H9 (cell line): ENCODE measurements around the gene IGLL1. TPM values are rescaled to one million over a fixed set of nuclear protein-coding genes. Genes with fewer than 3 reads are reported as not detected.

Source experiments
- DNase-seq: peaks from one replicate; pipeline ENCODE4 v3.0.0-alpha.2; 2017
- H2AFZ ChIP-seq: one replicate; pipeline ENCODE4 v1.6.1; 2013; ENCODE audit warnings: mild to moderate bottlenecking, low read length, control low read depth, moderate library complexity
- H2AK5ac ChIP-seq: 2 replicates; pipeline ENCODE4 v1.6.1; 2013; ENCODE audit warnings: low read length, control low read depth, mixed read lengths; ENCODE audit not compliant: insufficient read length
- H2BK120ac ChIP-seq: one replicate; pipeline ENCODE4 v1.6.1; 2013; ENCODE audit warnings: low read depth, mild to moderate bottlenecking, low read length, control low read depth, inconsistent platforms; ENCODE audit not compliant: poor library complexity, severe bottlenecking
- H2BK12ac ChIP-seq: 2 replicates; pipeline ENCODE4 v1.6.1; 2013; ENCODE audit warnings: low read length, control low read depth, mixed read lengths, low read depth; ENCODE audit not compliant: insufficient read length
- H2BK15ac ChIP-seq: 2 replicates; pipeline ENCODE4 v1.6.1; 2013; ENCODE audit warnings: low read depth, low read length, control low read depth
- H2BK20ac ChIP-seq: one replicate; pipeline ENCODE4 v1.6.1; 2013; ENCODE audit warnings: low read depth, mild to moderate bottlenecking, low read length, control low read depth, inconsistent platforms; ENCODE audit not compliant: poor library complexity, severe bottlenecking
- H2BK5ac ChIP-seq: 2 replicates; pipeline ENCODE4 v1.6.1; 2013; ENCODE audit warnings: low read length, control low read depth, mixed read lengths; ENCODE audit not compliant: insufficient read length
- H3K14ac ChIP-seq: 2 replicates; pipeline ENCODE4 v1.6.1; 2013; ENCODE audit warnings: low read length, control low read depth; ENCODE audit not compliant: insufficient read depth
- H3K18ac ChIP-seq: 2 replicates; pipeline ENCODE4 v1.6.1; 2013; ENCODE audit warnings: low read depth, mild to moderate bottlenecking, mixed read lengths, low read length, control low read depth; ENCODE audit not compliant: insufficient read length
- H3K23ac ChIP-seq: 2 replicates; pipeline ENCODE4 v1.6.1; 2013; ENCODE audit warnings: low read length, control low read depth, mixed read lengths, low read depth; ENCODE audit not compliant: insufficient read length
- H3K23me2 ChIP-seq: 2 replicates; pipeline ENCODE4 v1.6.1; 2013; ENCODE audit warnings: low read depth, mild to moderate bottlenecking, mixed read lengths, low read length, control low read depth; ENCODE audit not compliant: insufficient read length, poor library complexity, severe bottlenecking
- H3K27ac ChIP-seq: 2 replicates; pipeline ENCODE4 v1.5.1; 2013; ENCODE audit warnings: low read length, control low read depth, mixed read lengths, low read depth; ENCODE audit not compliant: insufficient read length
- H3K27me3 ChIP-seq: 2 replicates; pipeline ENCODE4 v1.6.1; 2013; ENCODE audit warnings: low read length, control low read depth, inconsistent platforms; ENCODE audit not compliant: insufficient read depth
- H3K4ac ChIP-seq: 2 replicates; pipeline ENCODE4 v1.6.1; 2013; ENCODE audit warnings: low read depth, mild to moderate bottlenecking, control low read depth, inconsistent platforms, low read length, moderate library complexity
- H3K4me1 ChIP-seq: 2 replicates; pipeline ENCODE4 v1.6.1; 2013; ENCODE audit warnings: low read length, control low read depth, inconsistent platforms; ENCODE audit not compliant: insufficient read depth
- H3K4me2 ChIP-seq: 2 replicates; pipeline ENCODE4 v1.6.1; 2013; ENCODE audit warnings: low read length, control low read depth, mixed read lengths; ENCODE audit not compliant: insufficient read length, insufficient read depth
- H3K56ac ChIP-seq: 2 replicates; pipeline ENCODE4 v1.6.1; 2013; ENCODE audit warnings: low read depth, mild to moderate bottlenecking, mixed read lengths, low read length, control low read depth; ENCODE audit not compliant: insufficient read length
- H3K79me1 ChIP-seq: 2 replicates; pipeline ENCODE4 v1.6.1; 2013; ENCODE audit warnings: low read depth, mild to moderate bottlenecking, moderate library complexity, low read length, control low read depth, inconsistent platforms; ENCODE audit not compliant: insufficient read depth, poor library complexity, severe bottlenecking
- H3K79me2 ChIP-seq: 2 replicates; pipeline ENCODE4 v1.6.1; 2013; ENCODE audit warnings: low read length, control low read depth, inconsistent platforms; ENCODE audit not compliant: insufficient read depth
- H3K9ac ChIP-seq: 2 replicates; pipeline ENCODE4 v1.6.1; 2013; ENCODE audit warnings: low read length, control low read depth, mixed read lengths; ENCODE audit not compliant: insufficient read length; ENCODE audit errors: extremely low read depth
- H3K9me3 ChIP-seq: one replicate; pipeline ENCODE4 v1.6.1; 2013; ENCODE audit warnings: low read depth, low read length, inconsistent platforms; ENCODE audit not compliant: control insufficient read depth
- H3T11ph ChIP-seq: one replicate; pipeline ENCODE4 v1.6.1; 2013; ENCODE audit warnings: mild to moderate bottlenecking, low read length, control low read depth, inconsistent platforms
- H4K20me1 ChIP-seq: one replicate; pipeline ENCODE4 v1.6.1; 2013; ENCODE audit not compliant: control insufficient read depth, insufficient read length, insufficient read depth
- H4K5ac ChIP-seq: 2 replicates; pipeline ENCODE4 v1.6.1; 2013; ENCODE audit warnings: low read depth, mild to moderate bottlenecking, mixed read lengths, low read length, control low read depth; ENCODE audit not compliant: insufficient read length
- H4K8ac ChIP-seq: replicated peaks from 2 replicates; pipeline ENCODE4 v1.6.1; 2013; ENCODE audit warnings: low read length, control low read depth, mixed read lengths, low read depth; ENCODE audit not compliant: insufficient read length
- H4K91ac ChIP-seq: 2 replicates; pipeline ENCODE4 v1.6.1; 2013; ENCODE audit warnings: low read depth, mild to moderate bottlenecking, moderate library complexity, mixed read lengths, low read length, control low read depth; ENCODE audit not compliant: insufficient read length
- H3K27ac Mint-ChIP-seq, 3 experiments: 2 replicates in 2 of 3; 3 replicates in 1 of 3; pipeline ENCODE4 v1.8.0; 2020 to 2021; ENCODE audit warnings: mixed read lengths in 3 of 3, mild to moderate bottlenecking in 1 of 3, moderate library complexity in 1 of 3
- H3K27me3 Mint-ChIP-seq: 2 replicates; pipeline ENCODE4 v1.8.0; 2021; ENCODE audit warnings: low read depth, mild to moderate bottlenecking, moderate library complexity, mixed read lengths
- H3K36me3 Mint-ChIP-seq, 3 experiments: 2 replicates in 2 of 3; 3 replicates in 1 of 3; pipeline ENCODE4 v1.8.0; 2020 to 2021; ENCODE audit warnings: low read depth in 3 of 3, mixed read lengths in 3 of 3; ENCODE audit not compliant: insufficient read depth in 1 of 3
- H3K4me1 Mint-ChIP-seq, 2 experiments: 2 replicates each; pipeline ENCODE4 v1.8.0; 2020; ENCODE audit warnings: mixed read lengths in 2 of 2
- H3K4me3 Mint-ChIP-seq, 2 experiments: 2 replicates in 1 of 2; 3 replicates in 1 of 2; pipeline ENCODE4 v1.8.0; 2020 to 2021; ENCODE audit warnings: mild to moderate bottlenecking in 2 of 2, mixed read lengths in 2 of 2, moderate library complexity in 1 of 2
- H3K9me3 Mint-ChIP-seq, 2 experiments: 2 replicates in 1 of 2; 3 replicates in 1 of 2; pipeline ENCODE4 v1.8.0; 2020; ENCODE audit warnings: mild to moderate bottlenecking in 2 of 2, mixed read lengths in 2 of 2, moderate library complexity in 1 of 2
- WGBS: extraction: QIAGEN DNeasy Blood & Tissue Kit; methylation state at CpG from one replicate; pipeline ENCODE4 v1.1.7; 2013; ENCODE audit warnings: missing lambda C conversion rate, low lambda C conversion rate, mixed read lengths; ENCODE audit not compliant: insufficient read length; ENCODE audit errors: extremely low coverage; 5-methylcytosine and 5-hydroxymethylcytosine counted together
- total RNA-seq: library from RNA; stranded (reverse); gene quantifications from 2 replicates; pipeline ENCODE4 v1.2.1, GENCODE V29; 2021
- TF ChIP-seq, protein P1 (sequence below): fragments of 200-600 bp; sonication (generic); conservative IDR thresholded peaks from 3 replicates; pipeline ENCODE4 v1.8.0; 2021; ENCODE audit warnings: antibody characterized with exemption, mild to moderate bottlenecking

The IGLL1 gene
- total RNA-seq, 1 experiment from 2014 or later, result not detected

DNA sequence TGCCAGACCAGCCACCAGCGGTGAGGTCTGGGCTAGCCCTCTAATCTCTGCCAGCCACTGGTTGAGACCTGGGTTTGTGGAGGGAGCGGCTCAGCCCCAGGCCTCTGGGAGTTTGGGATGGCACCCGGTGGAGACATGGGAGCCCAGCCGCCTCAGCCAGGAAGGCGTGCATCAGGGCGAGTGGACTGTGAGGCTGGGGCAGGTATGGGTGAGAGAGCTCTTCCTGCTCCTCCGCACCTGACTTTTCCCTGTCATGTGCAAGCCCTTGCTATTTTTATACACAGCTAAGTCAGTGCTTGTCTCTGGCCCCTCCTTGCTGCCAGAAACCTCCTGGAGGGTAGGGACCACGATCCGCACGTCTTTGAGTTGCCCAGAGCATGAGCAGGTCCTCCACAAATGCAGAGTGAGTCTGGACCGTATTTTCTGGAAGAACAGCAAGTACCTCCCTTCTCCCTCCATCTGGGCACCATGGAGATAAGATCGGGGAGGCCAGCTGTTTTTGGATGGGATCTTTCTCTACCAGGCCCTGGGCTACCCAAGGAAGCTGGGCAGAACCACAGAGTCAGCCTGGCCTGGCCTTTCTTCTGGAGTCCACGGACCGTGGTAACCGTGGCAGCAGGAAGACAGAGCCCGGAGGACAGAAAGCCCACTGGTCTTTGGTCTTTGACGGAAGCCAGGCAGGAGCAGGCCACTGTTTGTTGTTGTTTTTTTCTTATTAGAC lies 53.3 kb downstream of the IGLL1 start:
- no peak overlapping the region for H2AFZ ChIP-seq
- H3K4me2 ChIP-seq, result no peak overlapping the region
- no peak overlapping the region for H2BK120ac ChIP-seq
- no peak overlapping the region for H3K27ac Mint-ChIP-seq
- no peak overlapping the region for H3K9ac ChIP-seq
- DNase-seq, result no peak
- H3K79me1 ChIP-seq, result no peaks in the 10 kb centered on the region
- H3K79me2 ChIP-seq, result no peaks in the 10 kb centered on the region
- no peak overlapping the region for H2AK5ac ChIP-seq
- H3K27me3 ChIP-seq, result peaks cover 3% of the 10 kb centered on the region; the same call in 1 of the 2 replicates
- H3K56ac ChIP-seq, result no peak overlapping the region
- H3K23ac ChIP-seq, result no peak overlapping the region
- WGBS, result no CpG with 5 or more reads among the region's 17 CpGs
- H3K36me3 Mint-ChIP-seq, result no peaks in the 10 kb centered on the region
- no peaks in the 10 kb centered on the region for H3K23me2 ChIP-seq
- TF ChIP-seq, protein P1, sequence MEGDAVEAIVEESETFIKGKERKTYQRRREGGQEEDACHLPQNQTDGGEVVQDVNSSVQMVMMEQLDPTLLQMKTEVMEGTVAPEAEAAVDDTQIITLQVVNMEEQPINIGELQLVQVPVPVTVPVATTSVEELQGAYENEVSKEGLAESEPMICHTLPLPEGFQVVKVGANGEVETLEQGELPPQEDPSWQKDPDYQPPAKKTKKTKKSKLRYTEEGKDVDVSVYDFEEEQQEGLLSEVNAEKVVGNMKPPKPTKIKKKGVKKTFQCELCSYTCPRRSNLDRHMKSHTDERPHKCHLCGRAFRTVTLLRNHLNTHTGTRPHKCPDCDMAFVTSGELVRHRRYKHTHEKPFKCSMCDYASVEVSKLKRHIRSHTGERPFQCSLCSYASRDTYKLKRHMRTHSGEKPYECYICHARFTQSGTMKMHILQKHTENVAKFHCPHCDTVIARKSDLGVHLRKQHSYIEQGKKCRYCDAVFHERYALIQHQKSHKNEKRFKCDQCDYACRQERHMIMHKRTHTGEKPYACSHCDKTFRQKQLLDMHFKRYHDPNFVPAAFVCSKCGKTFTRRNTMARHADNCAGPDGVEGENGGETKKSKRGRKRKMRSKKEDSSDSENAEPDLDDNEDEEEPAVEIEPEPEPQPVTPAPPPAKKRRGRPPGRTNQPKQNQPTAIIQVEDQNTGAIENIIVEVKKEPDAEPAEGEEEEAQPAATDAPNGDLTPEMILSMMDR, result no peak
- peaks cover 80% of the 10 kb centered on the region for H3K27me3 Mint-ChIP-seq
- H3K9me3 ChIP-seq, result no peaks in the 10 kb centered on the region
- no peak overlapping the region for H3K14ac ChIP-seq
- H2BK5ac ChIP-seq, result no peak overlapping the region
- no peak overlapping the region for H2BK20ac ChIP-seq
- H4K5ac ChIP-seq, result no peak overlapping the region
- H2BK15ac ChIP-seq, result no peak overlapping the region
- peaks cover 2% of the 10 kb centered on the region; the same call in 1 of the 2 replicates for H3K4me1 ChIP-seq
- H4K91ac ChIP-seq, result no peak overlapping the region
- H3K18ac ChIP-seq, result no peak overlapping the region
- H4K8ac ChIP-seq, result no peak overlapping the region
- H3K9me3 Mint-ChIP-seq, result no peaks in the 10 kb centered on the region; a peak in 1 of 5 replicates
- no peaks in the 10 kb centered on the region for H4K20me1 ChIP-seq
- peaks cover 15 to 29% of the 10 kb centered on the region in 2 experiments for H3K4me1 Mint-ChIP-seq
- H3K27ac ChIP-seq, result no peak overlapping the region
- H3K4me3 Mint-ChIP-seq, result no peak overlapping the region
- H3T11ph ChIP-seq, result no peak overlapping the region
- no peak overlapping the region for H2BK12ac ChIP-seq
- no peak overlapping the region for H3K4ac ChIP-seq
